Trophoblast cell (in vitro differentiated cells and primary cell): Measurements from ENCODE around the gene TANK. TPM values are rescaled to one million over a fixed set of nuclear protein-coding genes. Genes with fewer than 3 reads are reported as not detected.

ENCODE experiments used
- DNase-seq, 2 donors: peaks; one replicate each; pipeline ENCODE4 v3.0.0-alpha.2; 2016
- H2AFZ ChIP-seq: 2 replicates; pipeline ENCODE4 v1.6.1; 2013; ENCODE audit warnings: low read length, moderate library complexity, mild to moderate bottlenecking; ENCODE audit not compliant: insufficient read depth, poor library complexity
- H2AK5ac ChIP-seq: 2 replicates; pipeline ENCODE4 v1.6.1; 2013; ENCODE audit warnings: mild to moderate bottlenecking, low read length
- H2BK120ac ChIP-seq: 2 replicates; pipeline ENCODE4 v1.6.1; 2013; ENCODE audit warnings: low read length, mild to moderate bottlenecking, moderate library complexity; ENCODE audit not compliant: insufficient read depth, poor library complexity
- H2BK12ac ChIP-seq: 2 replicates; pipeline ENCODE4 v1.6.1; 2013; ENCODE audit warnings: mild to moderate bottlenecking, low read length, moderate library complexity
- H2BK5ac ChIP-seq: 2 replicates; pipeline ENCODE4 v1.6.1; 2013; ENCODE audit warnings: low read length, low read depth, moderate library complexity, mild to moderate bottlenecking; ENCODE audit not compliant: poor library complexity
- H3K14ac ChIP-seq: 2 replicates; pipeline ENCODE4 v1.6.1; 2013; ENCODE audit warnings: mild to moderate bottlenecking, low read length
- H3K18ac ChIP-seq: 2 replicates; pipeline ENCODE4 v1.6.1; 2013; ENCODE audit warnings: mild to moderate bottlenecking, low read length
- H3K23ac ChIP-seq: 2 replicates; pipeline ENCODE4 v1.6.1; 2013; ENCODE audit warnings: low read length
- H3K27ac ChIP-seq: 2 replicates; pipeline ENCODE4 v1.5.1; 2013; ENCODE audit warnings: low read depth, mild to moderate bottlenecking, inconsistent platforms, low read length, moderate library complexity
- H3K27me3 ChIP-seq: 2 replicates; pipeline ENCODE4 v1.6.1; 2013; ENCODE audit warnings: inconsistent platforms, mild to moderate bottlenecking, low read length, moderate library complexity; ENCODE audit not compliant: insufficient read depth
- H3K36me3 ChIP-seq, 2 experiments: 1 replicate in 1 of 2; 2 replicates in 1 of 2; pipeline ENCODE4 v1.6.1; 2013; ENCODE audit warnings: low read length in 2 of 2, mild to moderate bottlenecking in 2 of 2, moderate library complexity in 1 of 2; ENCODE audit not compliant: insufficient read depth in 2 of 2, control insufficient read depth in 1 of 2
- H3K4ac ChIP-seq: 2 replicates; pipeline ENCODE4 v1.6.1; 2013; ENCODE audit warnings: low read depth, mild to moderate bottlenecking, low read length, moderate library complexity
- H3K4me1 ChIP-seq, 2 experiments: 1 replicate in 1 of 2; 2 replicates in 1 of 2; pipeline ENCODE4 v1.6.1; 2013; ENCODE audit warnings: low read length in 2 of 2, mild to moderate bottlenecking in 2 of 2, moderate library complexity in 1 of 2; ENCODE audit not compliant: insufficient read depth in 2 of 2, control insufficient read depth in 1 of 2
- H3K4me2 ChIP-seq: 2 replicates; pipeline ENCODE4 v1.6.1; 2013; ENCODE audit warnings: inconsistent platforms, mild to moderate bottlenecking, low read length, moderate library complexity
- H3K4me3 ChIP-seq: 2 replicates; pipeline ENCODE4 v1.5.1; 2013; ENCODE audit warnings: mild to moderate bottlenecking, low read depth, low read length, inconsistent platforms
- H3K79me1 ChIP-seq: one replicate; pipeline ENCODE4 v1.6.1; 2013; ENCODE audit warnings: low read length
- H3K79me2 ChIP-seq: 2 replicates; pipeline ENCODE4 v1.6.1; 2013; ENCODE audit warnings: low read length, mild to moderate bottlenecking; ENCODE audit not compliant: control insufficient read depth, insufficient read depth, poor library complexity
- H3K9ac ChIP-seq: 2 replicates; pipeline ENCODE4 v1.6.1; 2013; ENCODE audit warnings: mild to moderate bottlenecking, low read length
- H3K9me3 ChIP-seq: 2 replicates; pipeline ENCODE4 v1.6.1; 2013; ENCODE audit warnings: low read depth, mild to moderate bottlenecking, control low read depth, inconsistent platforms, low read length; ENCODE audit not compliant: insufficient read depth
- H4K12ac ChIP-seq: 2 replicates; pipeline ENCODE4 v1.6.1; 2013; ENCODE audit warnings: low read depth, mild to moderate bottlenecking, low read length, moderate library complexity
- H4K8ac ChIP-seq: 2 replicates; pipeline ENCODE4 v1.6.1; 2013; ENCODE audit warnings: low read depth, mild to moderate bottlenecking, low read length, moderate library complexity
- H4K91ac ChIP-seq: one replicate; pipeline ENCODE4 v1.6.1; 2013; ENCODE audit warnings: low read depth, mild to moderate bottlenecking, low read length, moderate library complexity
- WGBS: extraction: QIAGEN DNeasy Blood & Tissue Kit; methylation state at CpG from one replicate; pipeline ENCODE4 v1.1.7; 2013; ENCODE audit warnings: missing lambda C conversion rate; ENCODE audit not compliant: insufficient read length, insufficient coverage; ENCODE audit errors: extremely low coverage; 5-methylcytosine and 5-hydroxymethylcytosine counted together
- polyA plus RNA-seq: library from polyadenylated mRNA; stranded (reverse); fragments of 200-250 nt; gene quantifications from 2 replicates; pipeline ENCODE4 v1.2.3, GENCODE V29; 2013

TANK gene, protein sequence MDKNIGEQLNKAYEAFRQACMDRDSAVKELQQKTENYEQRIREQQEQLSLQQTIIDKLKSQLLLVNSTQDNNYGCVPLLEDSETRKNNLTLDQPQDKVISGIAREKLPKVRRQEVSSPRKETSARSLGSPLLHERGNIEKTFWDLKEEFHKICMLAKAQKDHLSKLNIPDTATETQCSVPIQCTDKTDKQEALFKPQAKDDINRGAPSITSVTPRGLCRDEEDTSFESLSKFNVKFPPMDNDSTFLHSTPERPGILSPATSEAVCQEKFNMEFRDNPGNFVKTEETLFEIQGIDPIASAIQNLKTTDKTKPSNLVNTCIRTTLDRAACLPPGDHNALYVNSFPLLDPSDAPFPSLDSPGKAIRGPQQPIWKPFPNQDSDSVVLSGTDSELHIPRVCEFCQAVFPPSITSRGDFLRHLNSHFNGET
- 73.9 and 77.5 TPM in 2 replicates for polyA plus RNA-seq

DNA sequence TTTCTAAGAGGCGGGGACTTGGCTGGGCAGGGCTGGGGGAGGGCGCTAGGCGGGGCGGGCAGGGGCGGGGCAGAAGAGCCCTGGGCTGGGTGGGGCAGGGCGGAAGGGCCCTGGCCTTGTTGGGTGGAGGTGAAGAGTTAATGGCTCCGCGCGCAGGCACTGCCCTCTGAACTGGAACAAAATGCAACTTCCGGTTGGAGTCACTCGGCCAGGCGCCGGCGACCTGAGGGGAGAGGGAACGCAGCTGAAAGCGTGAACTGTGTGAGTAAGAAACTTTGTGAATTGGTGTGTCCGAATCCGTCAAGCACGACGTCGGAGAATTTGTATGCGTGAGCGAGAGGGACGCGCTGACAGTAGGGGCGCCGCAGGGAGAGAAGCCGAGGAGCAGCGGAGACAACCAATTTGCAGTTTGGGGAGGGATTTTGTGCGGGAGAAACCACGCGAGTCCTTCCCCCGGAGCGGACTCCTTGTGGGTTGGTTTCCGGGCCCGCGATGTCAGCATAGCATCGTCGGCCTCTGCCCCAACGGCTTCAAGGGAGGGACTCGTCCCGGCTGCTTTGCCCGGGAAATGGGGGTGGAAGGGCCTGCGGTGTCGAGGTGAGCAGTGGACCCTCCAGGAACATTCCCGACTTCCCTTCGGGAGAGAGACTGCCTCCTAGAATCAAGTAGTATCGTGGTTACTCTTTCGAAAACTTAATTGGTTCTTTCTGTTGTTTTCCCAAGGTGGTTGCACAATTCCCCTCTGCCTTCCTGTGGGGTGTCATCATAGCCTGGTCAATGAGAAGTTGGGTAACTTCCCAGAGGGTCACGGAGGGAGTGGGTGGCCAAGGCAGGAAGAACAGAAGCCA is at the start of gene TANK:
TANK (plus strand) TSS at position 203 of the 848 bp plus-strand sequence. CDS start 19,235 bp downstream, outside the sequence.
- H2BK120ac ChIP-seq, result peak within 1 kb of the TSS; percentile 82
- peak within 1 kb of the TSS; percentile 95 for H3K14ac ChIP-seq
- DNase-seq, result peak; percentile 92 to 94
- peak within 1 kb of the TSS; percentile 97 for H3K4me2 ChIP-seq
- no peaks in the 10 kb centered on the region for H3K27me3 ChIP-seq
- H3K18ac ChIP-seq, result peak within 1 kb of the TSS; percentile 92
- peak within 1 kb of the TSS; percentile 86 for H2AK5ac ChIP-seq
- H2AFZ ChIP-seq, result peak within 1 kb of the TSS; percentile 77
- H2BK5ac ChIP-seq, result peak within 1 kb of the TSS; percentile 83
- H3K4ac ChIP-seq, result peak within 1 kb of the TSS; percentile 75
- H3K36me3 ChIP-seq, result no peaks in the 10 kb centered on the region
- peak within 1 kb of the TSS; percentile 21 for H2BK12ac ChIP-seq
- peak within 1 kb of the TSS; percentile 87 for H4K8ac ChIP-seq
- peak within 1 kb of the TSS; percentile 88 for H3K27ac ChIP-seq
- peak within 1 kb of the TSS; percentile 92 for H3K4me3 ChIP-seq
- no CpG with 5 or more reads among the region's 50 CpGs for WGBS
- H3K9me3 ChIP-seq, result no peaks in the 10 kb centered on the region
- peaks cover 7% of the 10 kb centered on the region for H3K79me2 ChIP-seq
- H3K23ac ChIP-seq, result no peak within 1 kb of the TSS
- H3K4me1 ChIP-seq, result no peaks in the 10 kb centered on the region
- H3K79me1 ChIP-seq, result peaks cover 7% of the 10 kb centered on the region
- H3K9ac ChIP-seq, result peak within 1 kb of the TSS; percentile 91
- H4K12ac ChIP-seq, result peak within 1 kb of the TSS; percentile 87
- peak within 1 kb of the TSS; percentile 94 for H4K91ac ChIP-seq

DNA sequence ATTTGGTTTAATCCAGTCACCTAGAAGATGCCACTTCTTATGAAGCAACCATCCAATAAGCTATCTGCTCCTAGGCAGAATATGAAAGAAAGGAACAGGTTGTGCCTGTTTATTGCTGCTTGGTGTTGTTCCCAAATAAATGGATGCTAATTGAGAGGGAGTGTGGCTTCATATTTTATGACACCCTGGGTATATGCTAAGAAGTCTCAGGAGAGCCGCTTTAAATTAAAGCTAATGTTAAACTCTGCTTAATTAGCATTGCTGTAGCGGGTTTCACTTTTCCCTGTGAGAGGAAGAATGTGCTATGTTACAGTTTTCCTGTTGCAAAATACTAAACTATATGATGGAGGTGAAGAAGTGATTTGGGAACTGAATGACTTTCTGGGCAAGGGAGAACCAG is 48.7 kb upstream of the TANK start:
- no peak overlapping the region for H3K9ac ChIP-seq
- no CpG with 5 or more reads among the region's 2 CpGs for WGBS
- H3K9me3 ChIP-seq, result no peaks in the 10 kb centered on the region
- H2BK120ac ChIP-seq, result no peak overlapping the region
- H2BK12ac ChIP-seq, result no peak overlapping the region
- H4K12ac ChIP-seq, result no peak overlapping the region
- peaks cover 2% of the 10 kb centered on the region for H3K79me1 ChIP-seq
- H4K91ac ChIP-seq, result no peak overlapping the region
- peaks cover 2 to 3% of the 10 kb centered on the region in 2 experiments for H3K4me1 ChIP-seq
- H3K27ac ChIP-seq, result no peak overlapping the region
- DNase-seq, result no peak
- no peak overlapping the region for H3K4ac ChIP-seq
- H3K14ac ChIP-seq, result no peak overlapping the region
- no peaks in the 10 kb centered on the region for H3K79me2 ChIP-seq
- no peak overlapping the region for H2AK5ac ChIP-seq
- H3K27me3 ChIP-seq, result no peaks in the 10 kb centered on the region
- no peak overlapping the region for H2AFZ ChIP-seq
- H3K4me3 ChIP-seq, result no peak overlapping the region
- H3K36me3 ChIP-seq, result no peaks in the 10 kb centered on the region
- no peak overlapping the region for H4K8ac ChIP-seq
- no peak overlapping the region for H2BK5ac ChIP-seq
- H3K4me2 ChIP-seq, result no peak overlapping the region
- no peak overlapping the region for H3K23ac ChIP-seq
- H3K18ac ChIP-seq, result no peak overlapping the region

DNA sequence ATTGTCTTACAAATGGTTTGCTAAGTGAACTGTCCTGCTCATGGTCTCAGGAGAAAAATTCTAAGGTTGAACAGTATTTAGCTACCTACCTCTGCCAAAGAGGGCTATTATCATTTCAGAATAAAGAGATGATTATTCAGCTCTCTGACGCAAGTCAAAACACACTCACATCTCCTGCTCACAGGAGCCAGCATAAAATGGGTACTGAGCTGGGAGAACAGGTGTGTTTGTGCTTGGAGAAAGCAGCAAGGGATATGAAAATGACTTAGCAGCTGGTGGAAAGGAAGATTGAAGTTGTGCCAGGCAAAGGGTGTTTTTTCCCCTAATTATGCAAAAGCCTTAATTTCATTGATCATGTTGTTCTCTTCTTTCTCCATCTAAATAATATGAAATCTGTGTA is 47.3 kb upstream of the TANK start:
- H3K27ac ChIP-seq, result no peak overlapping the region
- no peak overlapping the region for H3K23ac ChIP-seq
- DNase-seq, result no peak
- H3K27me3 ChIP-seq, result no peaks in the 10 kb centered on the region
- H3K4me3 ChIP-seq, result no peak overlapping the region
- H3K79me1 ChIP-seq, result peaks cover 2% of the 10 kb centered on the region
- H3K4ac ChIP-seq, result no peak overlapping the region
- no peak overlapping the region for H2BK12ac ChIP-seq
- H2BK120ac ChIP-seq, result no peak overlapping the region
- no peak overlapping the region for H4K12ac ChIP-seq
- no peak overlapping the region for H3K4me2 ChIP-seq
- H3K9ac ChIP-seq, result no peak overlapping the region
- H4K8ac ChIP-seq, result no peak overlapping the region
- no peak overlapping the region for H3K14ac ChIP-seq
- no CpG with 5 or more reads among the region's 1 CpG for WGBS
- H3K18ac ChIP-seq, result no peak overlapping the region
- H4K91ac ChIP-seq, result no peak overlapping the region
- no peaks in the 10 kb centered on the region for H3K79me2 ChIP-seq
- H3K9me3 ChIP-seq, result no peaks in the 10 kb centered on the region
- no peak overlapping the region for H2AK5ac ChIP-seq
- no peak overlapping the region for H2AFZ ChIP-seq
- peaks cover 2 to 3% of the 10 kb centered on the region in 2 experiments for H3K4me1 ChIP-seq
- H3K36me3 ChIP-seq, result no peaks in the 10 kb centered on the region
- H2BK5ac ChIP-seq, result no peak overlapping the region

DNA sequence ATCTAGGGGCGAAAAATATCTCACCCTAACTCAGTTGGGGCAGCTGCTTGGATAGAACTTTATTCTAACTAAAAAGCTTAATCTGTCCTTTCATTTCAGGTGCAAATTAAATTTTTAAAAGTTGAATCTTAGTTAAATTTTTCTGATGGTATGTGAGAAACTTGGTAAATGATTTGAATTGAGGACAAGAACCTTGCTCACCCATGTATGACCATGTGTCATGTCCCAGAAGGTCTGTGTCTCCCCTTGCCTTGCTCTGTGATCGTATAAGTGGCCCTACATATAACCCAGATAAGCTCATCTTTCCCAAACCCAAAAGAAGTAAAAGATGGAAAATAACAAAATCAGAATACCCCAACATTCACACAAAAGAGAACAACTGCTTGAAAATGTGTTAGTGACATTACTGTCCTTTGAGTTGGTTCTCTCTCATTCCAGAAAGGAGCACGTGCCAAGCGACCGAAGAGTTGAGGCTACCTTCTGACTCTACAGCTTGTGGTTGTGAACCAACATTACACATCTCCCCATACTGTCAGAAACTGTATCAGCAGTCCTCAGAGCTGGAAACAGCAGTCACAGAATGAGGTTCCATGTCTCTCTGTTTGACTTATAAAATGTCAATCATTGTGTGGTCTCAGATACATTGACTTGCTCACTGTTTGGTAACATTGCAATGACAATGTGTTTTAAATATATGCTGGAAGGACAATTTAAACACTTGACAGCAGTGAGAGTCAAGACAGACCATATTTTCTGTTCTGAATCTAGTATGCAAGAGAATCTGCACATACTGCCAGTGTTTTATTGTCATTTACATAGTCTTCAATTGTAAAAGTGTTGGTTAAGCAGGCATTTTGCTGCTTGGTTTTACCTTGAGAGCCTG is 46.3 kb upstream of the TANK start:
- Histone ChIP-seq H4K8ac (no peak overlapping the region), H2BK12ac (no peak overlapping the region), H3K36me3 (no peaks in the 10 kb centered on the region), H3K4me1 (peaks cover 2 to 3% of the 10 kb centered on the region in 2 experiments), H2AFZ (no peak overlapping the region), H3K27me3 (no peaks in the 10 kb centered on the region), H3K79me2 (no peaks in the 10 kb centered on the region), H3K18ac (no peak overlapping the region), H3K23ac (no peak overlapping the region), H3K79me1 (peaks cover 2% of the 10 kb centered on the region), H2BK5ac (no peak overlapping the region), H3K14ac (no peak overlapping the region), H3K4me2 (no peak overlapping the region), H3K4me3 (no peak overlapping the region), H3K27ac (no peak overlapping the region), H3K4ac (no peak overlapping the region), H4K91ac (no peak overlapping the region), H4K12ac (no peak overlapping the region), H3K9ac (no peak overlapping the region), H2BK120ac (no peak overlapping the region), H3K9me3 (no peaks in the 10 kb centered on the region), H2AK5ac (no peak overlapping the region)
- WGBS, result no CpG with 5 or more reads among the region's 5 CpGs
- no peak for DNase-seq
